Fibroblast of lung (primary cell): ENCODE measurements around the gene PSMD2. TPM values are rescaled to one million over a fixed set of nuclear protein-coding genes. Genes with fewer than 3 reads are reported as not detected.

ENCODE experiments used
- DNase-seq, 2 donors: peaks; one replicate each; pipeline versions ENCODE4 v3.0.0 to v3.0.0-alpha.2; 2010; ENCODE audit warnings: low read depth in 2 of 2
- H2AFZ ChIP-seq: 2 replicates; pipeline ENCODE4 v1.5.1; 2012; ENCODE audit warnings: low read length, control low read depth, inconsistent platforms
- H3K27ac ChIP-seq: 2 replicates; pipeline ENCODE4 v1.5.1; 2011; ENCODE audit warnings: low read length, control low read depth; ENCODE audit not compliant: insufficient read depth
- H3K27me3 ChIP-seq: 2 replicates; pipeline ENCODE4 v1.5.1; 2011; ENCODE audit warnings: mild to moderate bottlenecking, low read length; ENCODE audit not compliant: control insufficient read depth, insufficient read depth
- H3K36me3 ChIP-seq: 2 replicates; pipeline ENCODE4 v1.5.1; 2011; ENCODE audit warnings: low read length; ENCODE audit not compliant: control insufficient read depth, insufficient read depth
- H3K4me1 ChIP-seq: 2 replicates; pipeline ENCODE4 v1.5.1; 2011; ENCODE audit warnings: low read length; ENCODE audit not compliant: control insufficient read depth, insufficient read depth; ENCODE audit errors: extremely low read depth
- H3K4me2 ChIP-seq: 2 replicates; pipeline ENCODE4 v1.5.1; 2011; ENCODE audit warnings: low read length, control low read depth; ENCODE audit not compliant: insufficient read depth; ENCODE audit errors: extremely low read depth
- H3K4me3 ChIP-seq, 4 experiments: fragments of 200-600 bp in 1 of 4; sonication (generic) in 1 of 4; replicated peaks in 1 of 4; 2 replicates each; pipeline ENCODE4 v1.5.1; 2011 to 2016; ENCODE audit warnings: low read length in 4 of 4, low read depth in 3 of 4, mild to moderate bottlenecking in 3 of 4, control low read depth in 2 of 4, inconsistent platforms in 1 of 4, mixed read lengths in 1 of 4; ENCODE audit not compliant: insufficient read depth in 1 of 4; ENCODE audit errors: control extremely low read depth in 1 of 4
- H3K79me2 ChIP-seq: 2 replicates; pipeline ENCODE4 v1.5.1; 2012; ENCODE audit warnings: mild to moderate bottlenecking, low read length, inconsistent platforms; ENCODE audit not compliant: control insufficient read depth, insufficient read depth
- H3K9ac ChIP-seq: 2 replicates; pipeline ENCODE4 v1.5.1; 2011; ENCODE audit warnings: mild to moderate bottlenecking, low read length, control low read depth; ENCODE audit not compliant: insufficient read depth
- H3K9me3 ChIP-seq: 2 replicates; pipeline ENCODE4 v1.5.1; 2012; ENCODE audit warnings: low read depth, low read length; ENCODE audit not compliant: control insufficient read depth, insufficient read depth
- H4K20me1 ChIP-seq: 2 replicates; pipeline ENCODE4 v1.5.1; 2011; ENCODE audit warnings: low read length; ENCODE audit not compliant: control insufficient read depth, insufficient read depth; ENCODE audit errors: extremely low read depth
- EZH2 ChIP-seq: IDR thresholded peaks from 2 replicates; pipeline ENCODE4 v1.5.1; 2012; ENCODE audit warnings: low read length, control low read depth, mild to moderate bottlenecking; ENCODE audit errors: missing control alignments
- polyA plus RNA-seq, 2 donors: library from polyadenylated mRNA; depleted of rRNA in 1 of 2; stranded (reverse) in 1 of 2; unstranded in 1 of 2; fragments of >200 nt; gene quantifications; 2 replicates each; pipeline ENCODE4 v1.2.1, GENCODE V29; 2011 to 2012; ENCODE audit warnings: missing spikeins in 1 of 2
- total RNA-seq: library from RNA; depleted of rRNA; stranded (reverse); fragments of >200 nt; gene quantifications from 2 replicates; pipeline ENCODE4 v1.2.1, GENCODE V29; 2014
- TF ChIP-seq, protein P1 (sequence below), 2 donors: IDR thresholded peaks in 1 of 2; conservative IDR thresholded peaks in 1 of 2; 1 replicate in 1 of 2; 2 replicates in 1 of 2; pipeline ENCODE4 v1.5.1; 2011 to 2012; ENCODE audit warnings: low read length in 2 of 2, control low read depth in 1 of 2, inconsistent platforms in 1 of 2, low read depth in 1 of 2, mild to moderate bottlenecking in 1 of 2

The PSMD2 gene
- total and polyA plus RNA-seq, 2 donors (not counting 1 experiment from before 2014, with no cell fraction given), result 188 to 429 TPM

DNA sequence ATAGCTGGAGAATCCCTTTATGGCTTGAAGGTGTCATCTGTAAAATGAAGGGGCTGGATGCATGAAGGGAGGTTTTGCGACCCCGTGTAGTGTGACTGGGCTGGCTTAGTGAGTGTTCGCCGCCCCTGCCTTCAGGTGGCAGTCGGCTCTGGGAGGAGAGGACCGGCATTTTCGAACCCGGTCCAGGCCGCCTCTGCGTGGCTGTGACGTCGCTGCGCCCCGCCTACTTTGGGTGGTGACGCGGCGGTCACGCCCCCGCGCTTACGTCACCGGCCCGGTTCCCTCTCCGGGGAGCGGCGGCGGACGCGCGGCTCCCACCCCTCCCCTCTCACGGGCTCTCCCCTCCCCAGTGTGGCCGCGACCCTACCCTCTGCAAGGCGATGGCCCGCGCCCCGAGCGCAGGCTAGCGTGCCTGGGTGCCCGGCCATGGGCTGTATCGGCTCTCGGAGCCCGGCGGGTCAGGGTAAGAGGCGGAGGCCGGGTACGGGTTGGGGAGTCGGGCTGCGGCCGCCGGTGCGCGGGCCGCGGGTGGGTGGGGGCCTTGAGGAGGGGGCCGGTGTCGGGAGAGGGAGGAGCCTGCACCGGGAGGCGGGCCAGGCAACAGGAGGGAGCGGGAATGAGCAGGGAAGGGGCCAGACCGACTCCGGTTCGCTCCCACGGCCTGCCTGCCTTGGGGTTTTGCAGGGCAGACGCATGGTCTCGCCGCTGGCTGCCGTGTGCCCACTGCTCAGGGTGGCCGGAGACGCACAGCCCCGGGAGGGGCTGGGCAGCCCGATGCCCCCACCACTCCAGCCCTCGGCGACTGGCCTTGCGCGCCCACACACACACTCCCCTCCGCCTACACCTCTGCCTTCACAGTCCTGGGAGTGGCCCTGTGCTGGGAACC, 36.9 kb downstream of the PSMD2 start:
- H3K36me3 ChIP-seq, result peaks cover 23% of the 10 kb centered on the region
- peak overlapping the region; percentile 47 to 72 (median 60) for H3K4me3 ChIP-seq
- peak; percentile 76 to 79 for DNase-seq
- H3K79me2 ChIP-seq, result peaks cover 24% of the 10 kb centered on the region
- TF ChIP-seq EZH2, result no peak
- TF ChIP-seq, protein P1, sequence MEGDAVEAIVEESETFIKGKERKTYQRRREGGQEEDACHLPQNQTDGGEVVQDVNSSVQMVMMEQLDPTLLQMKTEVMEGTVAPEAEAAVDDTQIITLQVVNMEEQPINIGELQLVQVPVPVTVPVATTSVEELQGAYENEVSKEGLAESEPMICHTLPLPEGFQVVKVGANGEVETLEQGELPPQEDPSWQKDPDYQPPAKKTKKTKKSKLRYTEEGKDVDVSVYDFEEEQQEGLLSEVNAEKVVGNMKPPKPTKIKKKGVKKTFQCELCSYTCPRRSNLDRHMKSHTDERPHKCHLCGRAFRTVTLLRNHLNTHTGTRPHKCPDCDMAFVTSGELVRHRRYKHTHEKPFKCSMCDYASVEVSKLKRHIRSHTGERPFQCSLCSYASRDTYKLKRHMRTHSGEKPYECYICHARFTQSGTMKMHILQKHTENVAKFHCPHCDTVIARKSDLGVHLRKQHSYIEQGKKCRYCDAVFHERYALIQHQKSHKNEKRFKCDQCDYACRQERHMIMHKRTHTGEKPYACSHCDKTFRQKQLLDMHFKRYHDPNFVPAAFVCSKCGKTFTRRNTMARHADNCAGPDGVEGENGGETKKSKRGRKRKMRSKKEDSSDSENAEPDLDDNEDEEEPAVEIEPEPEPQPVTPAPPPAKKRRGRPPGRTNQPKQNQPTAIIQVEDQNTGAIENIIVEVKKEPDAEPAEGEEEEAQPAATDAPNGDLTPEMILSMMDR (conservative IDR thresholded peaks at IDR 0.05 in 1 of 2, IDR thresholded peaks at IDR 0.05 in 1 of 2; ENCODE audit: low read depth in 1 of 2, low read length in 2 of 2), result no peak
- no peaks in the 10 kb centered on the region for H4K20me1 ChIP-seq
- no peaks in the 10 kb centered on the region for H3K9me3 ChIP-seq
- H3K27ac ChIP-seq, result peak overlapping the region; percentile 92
- peak overlapping the region; percentile 86 for H3K9ac ChIP-seq
- H3K4me1 ChIP-seq, result peaks cover 38% of the 10 kb centered on the region
- no peaks in the 10 kb centered on the region for H3K27me3 ChIP-seq
- H3K4me2 ChIP-seq, result peak overlapping the region; percentile 95
- no peak overlapping the region for H2AFZ ChIP-seq

DNA sequence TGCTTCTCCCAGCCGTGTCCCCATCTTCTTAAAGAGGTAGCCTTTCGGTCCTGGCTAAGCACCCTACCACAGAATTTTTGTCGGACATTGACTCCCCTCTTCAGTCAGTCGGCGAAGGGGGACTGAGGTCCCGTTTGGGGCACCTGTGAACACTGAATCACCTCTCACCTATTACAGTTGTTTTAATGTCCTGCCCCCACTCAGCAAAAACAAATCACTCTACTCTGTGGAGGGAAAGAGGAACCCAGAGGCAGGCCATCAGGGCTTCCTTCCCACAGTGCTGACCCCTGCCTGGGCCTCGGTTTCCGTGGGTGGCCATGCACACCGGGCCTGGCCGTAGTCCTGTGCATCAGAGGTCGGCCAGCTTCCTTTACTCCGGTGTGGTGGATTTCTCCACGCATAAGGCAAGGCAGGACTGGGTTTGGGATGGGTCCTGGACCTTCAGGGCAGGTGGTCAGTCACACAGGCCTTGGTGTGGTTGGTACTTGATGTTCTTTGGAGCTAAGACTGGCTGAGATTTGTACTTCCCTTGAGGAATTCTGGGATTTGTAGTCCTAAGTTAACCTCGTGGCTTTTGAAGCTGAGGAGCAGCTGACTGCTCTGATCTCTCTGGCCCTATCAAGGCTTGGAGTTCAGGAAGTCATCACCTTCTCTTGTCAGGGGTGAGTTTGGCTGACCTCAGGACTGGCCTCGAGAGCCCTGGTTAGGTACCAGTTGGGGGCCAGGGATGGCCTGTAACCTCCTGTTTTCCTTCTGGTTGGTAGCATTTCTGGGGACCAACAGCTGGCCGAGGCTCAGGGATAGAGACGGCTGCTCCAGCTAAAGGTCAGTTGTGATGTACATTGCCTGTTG, 37.7 kb downstream of the PSMD2 start:
- no peak for TF ChIP-seq EZH2
- TF ChIP-seq, protein P1 (conservative IDR thresholded peaks at IDR 0.05 in 1 of 2, IDR thresholded peaks at IDR 0.05 in 1 of 2; ENCODE audit: low read depth in 1 of 2, low read length in 2 of 2), result no peak
- Histone ChIP-seq H3K9ac (peak overlapping the region; percentile 86), H3K4me1 (peaks cover 36% of the 10 kb centered on the region), H3K9me3 (no peaks in the 10 kb centered on the region), H3K4me2 (peak overlapping the region; percentile 95), H3K27me3 (no peaks in the 10 kb centered on the region), H3K36me3 (peaks cover 21% of the 10 kb centered on the region), H3K27ac (peak overlapping the region; percentile 92), H4K20me1 (no peaks in the 10 kb centered on the region), H2AFZ (no peak overlapping the region), H3K4me3 (peak overlapping the region; percentile 47 to 72 (median 60)), H3K79me2 (peaks cover 22% of the 10 kb centered on the region)
- peak; percentile 68 to 75 for DNase-seq

DNA sequence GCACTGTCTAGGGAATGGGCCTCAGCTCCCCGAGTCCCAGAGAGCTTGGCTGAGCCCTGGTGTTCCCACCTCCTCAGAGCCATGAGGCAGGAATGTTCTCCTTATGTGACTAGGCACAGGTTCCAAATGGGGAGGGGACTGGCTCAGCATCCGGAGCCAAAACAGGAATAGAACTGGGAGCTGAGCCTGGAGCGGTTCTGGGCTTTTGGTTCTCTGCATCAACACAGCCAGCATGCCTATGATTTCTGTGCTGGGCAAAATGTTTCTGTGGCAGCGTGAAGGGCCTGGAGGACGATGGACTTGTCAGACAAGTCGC, 38.3 kb downstream of the PSMD2 start, which contains the start of gene FAM131A:
TSS of gene FAM131A (plus strand) at position 202 of the 316 bp plus-strand sequence. CDS start at position 233, 31 bp downstream.
- H3K4me2 ChIP-seq, result peak within 1 kb of the TSS; percentile 95
- peaks cover 19% of the 10 kb centered on the region for H3K36me3 ChIP-seq
- TF ChIP-seq EZH2, result no peak
- TF ChIP-seq, protein P1 (conservative IDR thresholded peaks at IDR 0.05 in 1 of 2, IDR thresholded peaks at IDR 0.05 in 1 of 2; ENCODE audit: low read depth in 1 of 2, low read length in 2 of 2), result no peak
- H2AFZ ChIP-seq, result no peak within 1 kb of the TSS
- H3K9ac ChIP-seq, result peak within 1 kb of the TSS; percentile 86
- H3K27me3 ChIP-seq, result no peaks in the 10 kb centered on the region
- no peaks in the 10 kb centered on the region for H3K9me3 ChIP-seq
- H3K27ac ChIP-seq, result peak within 1 kb of the TSS; percentile 92
- peaks cover 17% of the 10 kb centered on the region for H3K79me2 ChIP-seq
- DNase-seq, result peak; percentile 43 to 61
- H4K20me1 ChIP-seq, result no peaks in the 10 kb centered on the region
- peaks cover 32% of the 10 kb centered on the region for H3K4me1 ChIP-seq
- peak within 1 kb of the TSS; percentile 47 to 72 (median 60) for H3K4me3 ChIP-seq
